HepG2 (cell line): ENCODE data around the gene CST3. TPM values are rescaled to one million over a fixed set of nuclear protein-coding genes. Genes with fewer than 3 reads are reported as not detected.

Experiments used
- AKAP8 ChIP-seq: sonication (generic); formaldehyde crosslinking; IDR thresholded peaks from 2 replicates; pipeline ENCODE4 v1.5.1; 2020; ENCODE audit warnings: mild to moderate bottlenecking, missing genetic modification reagents
- CBX1 ChIP-seq: IDR thresholded peaks from one replicate; pipeline ENCODE4 v1.6.1; 2016; ENCODE audit warnings: antibody characterized with exemption, low read depth
- GPN1 ChIP-seq: sonication (generic); formaldehyde crosslinking; IDR thresholded peaks from 2 replicates; pipeline ENCODE4 v1.5.1; 2020; ENCODE audit warnings: missing genetic modification reagents, borderline replicate concordance
- HIVEP1 ChIP-seq: sonication (generic); formaldehyde crosslinking; IDR thresholded peaks from 2 replicates; pipeline ENCODE4 v1.4.0; 2020; ENCODE audit warnings: mild to moderate bottlenecking, missing genetic modification reagents
- JUN ChIP-seq: sonication (generic); formaldehyde crosslinking; IDR thresholded peaks from 2 replicates; pipeline ENCODE4 v1.4.0; 2020; ENCODE audit warnings: mild to moderate bottlenecking, missing genetic modification reagents
- KLF6 ChIP-seq: IDR thresholded peaks from 2 replicates; pipeline ENCODE4 v1.8.0; 2016; ENCODE audit warnings: missing biosample characterization, missing genetic modification reagents
- NPAS2 ChIP-seq: sonication (generic); formaldehyde crosslinking; IDR thresholded peaks from 2 replicates; pipeline ENCODE4 v1.8.0; 2022; ENCODE audit warnings: mild to moderate bottlenecking, missing genetic modification reagents, borderline replicate concordance
- PHF21A ChIP-seq: sonication (generic); formaldehyde crosslinking; IDR thresholded peaks from 2 replicates; pipeline ENCODE4 v1.5.0; 2020; ENCODE audit warnings: mild to moderate bottlenecking, missing genetic modification reagents
- RBFOX2 ChIP-seq: fragments of 200-400 bp; formaldehyde crosslinking; IDR thresholded peaks from 2 replicates; pipeline ENCODE4 v1.6.1; 2017; ENCODE audit warnings: low read depth, mild to moderate bottlenecking, low read length
- RXRB ChIP-seq: IDR thresholded peaks from 2 replicates; pipeline ENCODE4 v1.6.1; 2016; ENCODE audit warnings: borderline replicate concordance, missing genetic modification reagents, missing compliant biosample characterization
- TBP ChIP-seq: sonication (generic); formaldehyde crosslinking; IDR thresholded peaks from 2 replicates; pipeline ENCODE4 v1.5.0; 2020; ENCODE audit warnings: missing genetic modification reagents
- THYN1 ChIP-seq: sonication (generic); formaldehyde crosslinking; IDR thresholded peaks from 2 replicates; pipeline ENCODE4 v1.8.1; 2023; ENCODE audit warnings: low read depth, mild to moderate bottlenecking, moderate library complexity, missing genetic modification reagents, borderline replicate concordance
- ZFP90 ChIP-seq: sonication (generic); formaldehyde crosslinking; IDR thresholded peaks from 2 replicates; pipeline ENCODE4 v1.8.0; 2022; ENCODE audit warnings: missing genetic modification reagents, mild to moderate bottlenecking, inconsistent platforms, borderline replicate concordance
- ZNF264 ChIP-seq: sonication (generic); formaldehyde crosslinking; IDR thresholded peaks from 2 replicates; pipeline ENCODE4 v1.4.0; 2020; ENCODE audit warnings: missing genetic modification reagents
- ZNF30 ChIP-seq: sonication (generic); formaldehyde crosslinking; IDR thresholded peaks from 2 replicates; pipeline ENCODE4 v1.5.0; 2020; ENCODE audit warnings: mild to moderate bottlenecking, missing genetic modification reagents
- ZNF468 ChIP-seq: sonication (generic); formaldehyde crosslinking; IDR thresholded peaks from 2 replicates; pipeline ENCODE4 v1.8.0; 2022; ENCODE audit warnings: mild to moderate bottlenecking, moderate library complexity, missing genetic modification reagents
- ZNF562 ChIP-seq: sonication (generic); formaldehyde crosslinking; IDR thresholded peaks from 2 replicates; pipeline ENCODE4 v1.8.0; 2022; ENCODE audit warnings: missing genetic modification reagents, borderline replicate concordance
- ZNF629 ChIP-seq: sonication (generic); formaldehyde crosslinking; conservative IDR thresholded peaks from 2 replicates; pipeline ENCODE4 v1.5.0; 2020; ENCODE audit warnings: missing genetic modification reagents
- ZNF75D ChIP-seq: sonication (generic); formaldehyde crosslinking; IDR thresholded peaks from 2 replicates; pipeline ENCODE4 v1.8.1; 2023; ENCODE audit warnings: missing genetic modification reagents, mild to moderate bottlenecking, borderline replicate concordance
- ZNF788 ChIP-seq: sonication (generic); formaldehyde crosslinking; IDR thresholded peaks from 2 replicates; pipeline ENCODE4 v1.5.0; 2020; ENCODE audit warnings: mild to moderate bottlenecking, missing genetic modification reagents, borderline replicate concordance
- polyA plus RNA-seq, 8 experiments: library from polyadenylated mRNA; depleted of rRNA in 3 of 8; stranded (reverse) in 7 of 8; unstranded in 1 of 8; fragments of >200 nt; fragmentation: Illumina TruSeq in 4 of 8; extraction: Trizol in 4 of 8; gene quantifications; 2 replicates each; pipeline versions ENCODE4 v1.2.1 to v1.2.3, GENCODE V29; 2011 to 2016; ENCODE audit warnings: low read depth in 4 of 8, missing spikeins in 1 of 8, mixed read lengths in 1 of 8; ENCODE audit not compliant: insufficient read depth in 1 of 8
- total RNA-seq, 5 experiments: library from RNA; depleted of rRNA; stranded (reverse); fragments of >200 nt; fragmentation: Illumina TruSeq; extraction: Trizol; gene quantifications; 2 replicates each; pipeline ENCODE4 v1.2.3, GENCODE V29; 2016; ENCODE audit warnings: low read depth in 1 of 5
- TF ChIP-seq, protein P1 (sequence below), 2 experiments: sonication (generic) in 1 of 2; formaldehyde crosslinking in 1 of 2; IDR thresholded peaks; 2 replicates each; pipeline versions ENCODE4 v1.4.0 to v1.6.1; 2016 to 2020; ENCODE audit warnings: borderline replicate concordance in 1 of 2, low read depth in 1 of 2, mild to moderate bottlenecking in 1 of 2, missing genetic modification reagents in 1 of 2
- TF ChIP-seq, protein P2 (sequence below): sonication (generic); formaldehyde crosslinking; conservative IDR thresholded peaks from 2 replicates; pipeline ENCODE4 v1.4.0; 2020; ENCODE audit warnings: missing genetic modification reagents
- TF ChIP-seq, protein P3 (sequence below): sonication (generic); formaldehyde crosslinking; IDR thresholded peaks from 2 replicates; pipeline ENCODE4 v1.4.0; 2020; ENCODE audit warnings: mild to moderate bottlenecking, missing genetic modification reagents

The CST3 gene
- total and polyA plus RNA-seq, 2 of the 13 experiments (the other 11 are each of a cell fraction or from before 2014, with no cell fraction given), result 690 to 1,005 TPM

DNA sequence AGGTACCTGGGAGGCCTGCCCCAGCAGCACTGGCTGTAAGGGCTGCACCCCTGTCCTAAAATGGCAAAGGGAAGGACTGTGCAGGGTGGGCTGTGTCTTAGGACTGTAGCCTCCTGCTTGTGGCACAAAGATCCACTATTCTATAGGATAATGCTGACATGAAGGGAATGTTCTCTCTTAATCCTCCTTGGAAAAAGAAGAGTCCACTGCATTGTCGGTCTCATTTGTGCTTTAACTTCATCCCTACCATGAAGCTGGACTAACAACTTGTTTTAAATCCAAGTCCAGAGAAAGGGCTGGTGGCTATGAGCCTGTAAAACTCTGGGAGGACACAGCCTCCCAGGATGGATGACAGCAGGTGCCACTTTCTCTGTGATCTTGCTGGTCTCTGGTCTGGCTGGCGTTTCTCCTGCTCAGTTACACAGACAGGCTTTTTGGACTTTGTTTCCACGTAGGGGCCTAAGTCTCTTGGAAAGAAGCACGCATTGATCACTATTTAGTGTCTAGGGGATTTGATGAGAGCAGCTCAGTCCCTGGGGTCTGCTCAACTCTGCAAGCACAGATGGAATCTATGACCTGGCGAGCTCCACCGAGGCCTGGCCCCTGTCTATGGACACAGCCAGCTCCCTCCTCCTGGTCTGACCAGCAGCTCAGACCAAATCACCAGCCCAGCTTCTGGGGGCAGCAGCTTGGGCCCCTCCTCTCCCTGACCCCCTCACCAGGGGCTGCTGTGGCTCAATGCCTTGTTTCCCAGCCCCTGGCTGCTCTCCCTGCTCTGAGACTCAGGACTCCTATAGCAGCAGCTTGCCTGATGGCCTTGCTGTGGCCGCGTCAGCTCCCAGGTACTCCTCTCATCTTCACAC is 4.8 kb downstream of the CST3 start (continued):
- no peak for TF ChIP-seq ZFP90 (CRISPR knock-in tag)
- no peak for TF ChIP-seq ZNF629 (CRISPR knock-in tag)
- TF ChIP-seq AKAP8 (CRISPR knock-in tag), result no peak
- TF ChIP-seq RXRB (CRISPR knock-in tag), result no peak
- TF ChIP-seq, protein P1, sequence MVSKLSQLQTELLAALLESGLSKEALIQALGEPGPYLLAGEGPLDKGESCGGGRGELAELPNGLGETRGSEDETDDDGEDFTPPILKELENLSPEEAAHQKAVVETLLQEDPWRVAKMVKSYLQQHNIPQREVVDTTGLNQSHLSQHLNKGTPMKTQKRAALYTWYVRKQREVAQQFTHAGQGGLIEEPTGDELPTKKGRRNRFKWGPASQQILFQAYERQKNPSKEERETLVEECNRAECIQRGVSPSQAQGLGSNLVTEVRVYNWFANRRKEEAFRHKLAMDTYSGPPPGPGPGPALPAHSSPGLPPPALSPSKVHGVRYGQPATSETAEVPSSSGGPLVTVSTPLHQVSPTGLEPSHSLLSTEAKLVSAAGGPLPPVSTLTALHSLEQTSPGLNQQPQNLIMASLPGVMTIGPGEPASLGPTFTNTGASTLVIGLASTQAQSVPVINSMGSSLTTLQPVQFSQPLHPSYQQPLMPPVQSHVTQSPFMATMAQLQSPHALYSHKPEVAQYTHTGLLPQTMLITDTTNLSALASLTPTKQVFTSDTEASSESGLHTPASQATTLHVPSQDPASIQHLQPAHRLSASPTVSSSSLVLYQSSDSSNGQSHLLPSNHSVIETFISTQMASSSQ (IDR thresholded peaks at IDR 0.05; ENCODE audit: low read depth), result no peak
- TF ChIP-seq, protein P1 (CRISPR knock-in tag; IDR thresholded peaks at IDR 0.05; ENCODE audit: borderline replicate concordance), result 0 out of 2 replicates have a peak, but pooled peaks have one; percentile 24
- no peak for TF ChIP-seq THYN1 (CRISPR knock-in tag)
- TF ChIP-seq, protein P2, sequence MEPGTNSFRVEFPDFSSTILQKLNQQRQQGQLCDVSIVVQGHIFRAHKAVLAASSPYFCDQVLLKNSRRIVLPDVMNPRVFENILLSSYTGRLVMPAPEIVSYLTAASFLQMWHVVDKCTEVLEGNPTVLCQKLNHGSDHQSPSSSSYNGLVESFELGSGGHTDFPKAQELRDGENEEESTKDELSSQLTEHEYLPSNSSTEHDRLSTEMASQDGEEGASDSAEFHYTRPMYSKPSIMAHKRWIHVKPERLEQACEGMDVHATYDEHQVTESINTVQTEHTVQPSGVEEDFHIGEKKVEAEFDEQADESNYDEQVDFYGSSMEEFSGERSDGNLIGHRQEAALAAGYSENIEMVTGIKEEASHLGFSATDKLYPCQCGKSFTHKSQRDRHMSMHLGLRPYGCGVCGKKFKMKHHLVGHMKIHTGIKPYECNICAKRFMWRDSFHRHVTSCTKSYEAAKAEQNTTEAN (CRISPR knock-in tag), result 0 out of 2 replicates have a peak, but pooled peaks have one; percentile 29
- no peak for TF ChIP-seq CBX1
- no peak for TF ChIP-seq ZNF788 (CRISPR knock-in tag)
- TF ChIP-seq, protein P3, sequence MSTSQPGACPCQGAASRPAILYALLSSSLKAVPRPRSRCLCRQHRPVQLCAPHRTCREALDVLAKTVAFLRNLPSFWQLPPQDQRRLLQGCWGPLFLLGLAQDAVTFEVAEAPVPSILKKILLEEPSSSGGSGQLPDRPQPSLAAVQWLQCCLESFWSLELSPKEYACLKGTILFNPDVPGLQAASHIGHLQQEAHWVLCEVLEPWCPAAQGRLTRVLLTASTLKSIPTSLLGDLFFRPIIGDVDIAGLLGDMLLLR (CRISPR knock-in tag), result no peak
- TF ChIP-seq GPN1, result no peak
- TF ChIP-seq NPAS2 (CRISPR knock-in tag), result no peak
- TF ChIP-seq PHF21A (CRISPR knock-in tag), result no peak
- no peak for TF ChIP-seq HIVEP1 (CRISPR knock-in tag)
- no peak for TF ChIP-seq KLF6
- no peak for TF ChIP-seq ZNF30 (CRISPR knock-in tag)
- TF ChIP-seq JUN, result no peak
- TF ChIP-seq ZNF75D (CRISPR knock-in tag), result no peak
- TF ChIP-seq RBFOX2, result peak; percentile 72; the same call in 1 of the 2 replicates
- TF ChIP-seq ZNF562 (CRISPR knock-in tag), result no peak
- no peak for TF ChIP-seq ZNF264 (CRISPR knock-in tag)
- TF ChIP-seq ZNF468 (CRISPR knock-in tag), result no peak
- TF ChIP-seq TBP (CRISPR knock-in tag), result no peak
